Measurements from ENCODE around the gene LHX2.

GRCh38 chr9:124045076-124045829 is 33.7 kb downstream of the LHX2 start:
- TF ChIP-seq POLR2A (IDR thresholded peaks at IDR 0.05) (no peak), CTCF (IDR thresholded peaks at IDR 0.05) (no peak)
